HG02571 (cell line): Measurements from ENCODE around the gene TNFAIP8L1.
"Not testable (repeated sequence)": the region's sequence is repeated elsewhere in the genome, so short reads cannot be mapped to it uniquely, and the experiment has no call there.

Experiments
- ATAC-seq: cut with Tn5 transposase; IDR thresholded peaks from one replicate; pipeline ENCODE4 v1.9.1; 2021; ENCODE audit warnings: mild to moderate bottlenecking, moderate library complexity; ENCODE audit not compliant: unreplicated experiment

TNFAIP8L1 gene

DNA sequence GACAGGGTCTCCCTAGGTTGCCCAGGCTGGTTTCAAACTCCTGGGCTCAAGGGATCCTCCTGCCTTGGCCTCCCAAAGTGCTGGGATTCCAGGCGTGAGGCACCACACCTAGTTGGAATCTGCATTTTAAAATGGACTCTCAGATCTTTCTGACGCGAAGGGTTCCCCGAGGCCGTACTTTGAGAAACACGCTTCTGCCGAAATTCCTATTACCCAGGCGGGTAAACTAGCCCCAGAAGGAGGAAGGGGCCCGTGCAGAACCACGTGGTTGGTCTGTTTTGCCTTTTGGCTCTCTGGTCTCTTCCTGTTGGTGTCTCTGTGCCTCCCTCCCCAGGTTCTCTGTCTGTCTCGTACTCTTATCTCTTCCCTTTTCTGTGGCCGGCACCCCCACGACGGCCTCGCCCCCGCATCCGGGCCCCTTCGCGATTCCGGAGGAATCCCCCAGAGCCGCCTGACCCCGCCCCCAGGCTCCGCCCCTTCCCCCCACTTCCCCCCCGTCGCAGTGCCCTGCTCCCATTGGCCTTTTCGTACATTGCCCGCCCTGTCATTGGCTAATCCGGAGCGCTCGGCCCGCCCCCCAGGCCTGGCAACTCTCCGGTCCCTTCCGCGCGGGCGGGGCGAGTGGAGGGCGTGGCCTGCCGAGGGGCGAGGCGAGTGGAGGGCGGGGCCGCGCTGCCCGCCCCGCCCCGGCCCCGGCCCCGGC is at the start of gene TNFAIP8L1:
Gene TNFAIP8L1, plus strand, starts transcription at position 689 of the 703 bp plus-strand sequence. CDS start 12,354 bp downstream, outside the sequence.
- ATAC-seq: peak; percentile 82

DNA sequence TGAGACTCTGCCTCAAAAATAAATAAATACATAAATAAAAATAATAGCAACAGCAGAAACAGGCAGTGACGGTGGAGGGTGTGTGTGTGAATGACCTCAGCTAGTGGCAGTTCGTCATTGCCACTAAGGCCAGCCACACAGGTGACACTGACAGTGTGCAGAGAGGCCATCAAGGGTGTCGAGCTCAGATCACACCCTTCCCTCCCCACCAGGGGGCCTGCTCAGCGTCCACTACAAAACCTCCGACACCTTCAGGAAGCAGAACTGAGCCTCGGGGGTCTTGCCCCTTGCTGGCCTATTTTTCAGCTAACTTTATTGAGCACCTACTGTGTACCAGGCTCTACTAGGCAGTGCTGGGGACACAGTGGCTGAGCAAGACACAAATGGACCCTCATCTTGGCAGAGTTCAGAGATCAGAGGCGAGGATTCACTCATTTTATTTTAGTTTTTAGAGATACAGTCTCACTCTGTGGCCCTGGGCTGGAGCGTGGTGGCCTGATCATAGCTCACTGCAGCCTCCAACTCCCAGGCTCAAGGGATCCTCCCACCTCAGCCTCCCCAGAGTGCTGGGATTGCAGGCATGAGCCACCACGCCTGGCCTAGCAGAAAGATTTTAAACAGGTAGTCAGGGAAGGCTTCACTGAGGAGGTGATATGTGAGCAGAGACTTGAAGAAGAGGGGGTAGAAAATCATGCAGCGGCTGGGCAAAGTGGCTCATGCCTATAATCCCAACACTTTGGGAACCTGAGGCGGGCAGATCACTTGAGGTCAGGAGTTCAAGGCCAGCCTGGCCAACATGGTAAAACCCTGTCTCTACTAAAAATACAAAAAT is 49.5 kb upstream of the TNFAIP8L1 start:
- ATAC-seq: no peak

DNA sequence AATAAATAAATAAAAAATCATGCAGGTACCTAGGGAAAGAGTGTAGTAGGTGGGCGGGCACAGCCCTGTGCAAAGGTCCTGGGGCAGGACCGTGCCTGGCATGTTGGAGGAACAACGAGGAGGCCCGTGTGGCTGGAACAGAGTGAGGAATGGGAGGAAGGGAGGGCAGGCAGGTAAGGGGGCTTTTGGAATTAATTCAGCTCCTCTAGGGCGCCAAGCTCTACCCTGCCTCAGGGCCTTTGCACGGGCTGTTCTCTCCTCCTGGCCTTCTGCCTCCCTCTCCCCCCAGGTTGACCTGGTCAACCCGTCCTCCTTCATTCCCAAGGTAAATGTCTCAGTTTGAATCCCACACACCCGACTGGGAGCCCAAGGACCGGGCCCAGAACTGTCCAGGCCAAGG is 48.8 kb upstream of the TNFAIP8L1 start:
- ATAC-seq: no peak

DNA sequence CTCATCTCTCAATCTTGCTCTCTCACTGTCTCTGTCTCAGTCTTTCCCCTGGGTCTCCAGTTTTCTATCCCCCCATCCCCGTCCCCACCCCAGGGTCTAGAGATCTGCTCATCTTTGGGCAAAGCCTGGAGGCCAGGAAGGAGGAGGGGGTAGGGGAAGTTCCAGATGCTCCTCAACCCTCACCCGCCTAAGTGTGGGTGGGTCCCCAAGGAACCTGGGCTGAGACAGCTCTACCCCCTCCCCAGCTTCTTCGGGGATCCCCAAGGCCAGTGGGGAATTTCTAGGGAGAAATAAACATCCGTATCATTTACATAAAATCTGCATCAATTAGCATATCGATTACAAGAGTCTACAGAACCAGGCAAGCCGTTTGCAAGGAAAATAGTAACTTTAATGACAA is 48.0 kb upstream of the TNFAIP8L1 start:
- no peak for ATAC-seq

DNA sequence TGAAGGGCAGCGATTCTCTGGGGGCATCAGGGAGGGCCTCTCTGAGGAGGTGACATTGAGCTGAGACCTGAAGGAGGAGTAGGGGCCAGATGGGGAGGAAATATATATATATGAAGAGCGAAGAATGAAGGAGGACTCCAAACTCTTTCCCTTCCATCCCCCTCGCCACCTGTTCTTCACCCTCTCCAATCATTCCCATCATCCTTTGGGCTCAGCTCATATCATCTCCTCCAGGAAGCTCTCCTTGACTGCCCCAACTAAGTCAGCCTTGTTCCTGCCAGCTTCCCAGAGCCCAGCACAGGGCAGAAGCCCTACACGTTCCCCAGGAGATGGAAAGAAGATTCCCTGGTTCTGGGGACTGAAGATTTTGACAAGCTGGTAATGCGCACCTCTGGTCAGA is 46.9 kb upstream of the TNFAIP8L1 start:
- ATAC-seq: no peak

DNA sequence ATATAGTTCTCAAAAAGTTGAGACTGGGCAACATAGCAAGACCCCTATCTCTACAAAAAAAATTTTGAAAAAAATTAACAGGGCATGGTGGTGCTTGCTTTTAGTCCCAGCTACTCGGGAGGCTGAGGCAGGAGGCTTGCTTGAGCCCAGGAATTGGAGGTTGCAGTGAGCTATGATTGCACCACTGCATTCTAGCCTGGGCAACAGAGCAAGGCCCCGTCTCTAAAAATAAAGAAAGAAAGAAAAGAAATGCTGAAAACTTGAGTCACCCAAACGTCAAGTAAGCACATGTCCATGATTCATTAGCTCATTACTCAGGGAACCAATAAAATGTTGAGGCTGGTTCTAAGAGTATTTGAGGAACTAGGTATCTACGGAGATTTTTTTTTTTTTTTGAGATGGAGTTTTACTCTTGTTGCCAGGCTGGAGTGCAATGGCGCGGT is 45.9 kb upstream of the TNFAIP8L1 start:
- no peak for ATAC-seq

DNA sequence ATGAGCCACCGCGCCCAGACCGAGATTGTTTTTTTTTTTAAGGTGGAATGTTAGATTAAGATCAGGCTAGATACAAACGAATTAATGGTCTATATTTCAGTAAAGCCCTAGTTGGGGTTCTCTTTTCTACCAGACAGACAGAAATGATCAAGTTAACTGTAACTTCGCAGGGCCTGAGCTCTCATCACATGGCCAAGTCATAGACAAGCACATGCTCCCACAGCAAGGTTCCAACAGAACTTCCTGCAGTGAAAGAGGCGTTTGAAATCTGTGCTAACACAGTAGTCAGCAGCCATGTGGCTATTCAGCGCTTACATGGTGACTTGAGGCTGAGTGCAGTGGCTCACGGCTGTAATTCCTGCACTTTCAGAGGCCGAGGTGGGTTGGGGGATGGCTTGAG is 45.1 kb upstream of the TNFAIP8L1 start:
- no peak for ATAC-seq

DNA sequence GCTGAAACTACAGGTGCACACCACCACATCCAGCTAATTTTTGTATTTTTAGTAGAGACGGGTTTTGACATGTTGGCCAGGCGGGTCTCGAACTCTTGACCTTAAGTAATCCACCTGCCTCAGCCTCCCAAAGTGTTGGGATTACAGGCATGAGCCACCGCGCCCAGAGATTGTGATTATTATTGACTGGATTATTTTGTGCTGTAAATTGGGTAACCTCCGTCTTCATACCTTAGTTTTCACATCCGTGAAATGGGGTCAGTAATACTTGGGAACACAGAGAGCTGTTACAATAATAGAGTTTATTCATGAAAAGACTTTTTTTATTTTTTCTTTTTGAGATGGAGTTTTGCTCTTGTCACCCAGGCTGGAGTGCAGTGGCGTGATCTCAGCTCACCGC is 44.2 kb upstream of the TNFAIP8L1 start:
- ATAC-seq: not testable (repeated sequence)

DNA sequence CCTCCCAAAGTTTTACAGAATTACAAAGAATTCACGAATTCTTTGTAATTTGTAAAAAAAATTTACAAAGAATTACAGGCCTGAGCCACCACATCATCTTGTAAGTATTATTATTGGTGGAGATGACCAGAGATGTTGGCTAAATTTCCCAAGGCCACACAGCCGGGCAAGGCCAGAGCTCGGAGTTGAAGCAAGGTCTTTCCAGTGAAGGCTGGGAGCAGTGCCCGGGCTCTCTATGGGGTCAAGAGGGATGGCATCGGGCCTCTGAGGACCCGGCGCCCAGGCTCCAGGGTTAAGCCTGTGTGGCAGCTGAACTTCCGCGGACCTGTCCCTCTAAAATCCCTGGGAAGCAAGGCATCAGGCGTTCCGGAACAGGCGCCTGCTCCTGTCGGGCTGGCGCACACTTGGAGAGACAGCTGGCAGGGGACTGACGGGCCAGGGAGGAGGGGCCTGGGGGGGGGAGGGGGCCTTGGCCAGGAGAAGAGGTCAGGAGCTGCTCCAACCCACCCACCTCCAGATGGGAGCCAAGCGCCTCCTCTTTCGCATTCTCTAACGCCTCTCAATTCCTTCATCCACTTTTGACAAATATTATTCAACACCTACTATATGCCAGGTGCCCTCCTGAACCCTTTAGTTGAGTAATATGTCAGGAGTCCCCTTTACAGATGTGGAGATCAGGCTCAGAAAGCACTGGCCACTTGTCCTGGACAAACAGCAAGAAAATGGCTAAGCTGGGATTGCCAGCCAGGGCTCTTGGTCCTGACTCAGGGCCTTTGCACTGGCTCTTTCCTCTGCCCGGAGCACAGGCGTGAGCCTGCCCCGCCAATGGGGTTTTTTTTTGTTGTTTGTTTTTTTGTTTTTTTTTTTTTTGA is 43.0 kb upstream of the TNFAIP8L1 start:
- ATAC-seq: no peak

DNA sequence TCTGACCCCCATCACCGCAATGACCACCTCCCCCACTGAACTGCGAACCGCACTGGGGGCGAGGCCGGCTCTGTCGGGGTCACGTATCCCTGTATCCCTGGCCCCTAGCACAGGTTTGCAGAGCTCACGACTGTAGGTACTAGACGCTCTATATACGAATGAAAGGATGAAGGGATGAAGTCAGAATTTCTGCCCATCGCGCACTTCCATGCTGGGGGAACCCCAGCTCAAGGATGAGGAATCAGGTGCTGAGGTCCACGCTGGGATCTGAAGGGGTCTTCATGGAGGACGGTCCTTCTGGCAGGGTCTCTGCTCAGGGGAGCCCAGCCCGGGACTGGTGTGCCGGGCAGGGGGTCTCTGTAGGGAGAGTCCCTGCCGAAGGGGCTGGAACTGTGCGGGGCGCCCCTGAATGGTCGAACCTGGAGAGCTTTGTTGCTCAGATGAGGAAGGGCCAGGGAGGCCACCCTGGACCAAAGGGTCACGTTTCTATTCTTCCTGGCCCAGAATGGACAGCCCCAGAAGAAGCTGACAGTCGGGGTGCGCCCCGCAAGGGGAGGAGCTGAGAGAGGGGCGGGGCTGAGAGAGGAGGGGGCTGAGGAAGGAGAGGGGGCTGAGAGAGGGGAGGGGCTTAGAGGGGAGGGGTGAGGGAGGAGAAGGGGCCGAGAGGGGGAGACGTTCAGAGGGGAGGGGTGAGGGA is 41.9 kb upstream of the TNFAIP8L1 start:
- ATAC-seq: no peak

DNA sequence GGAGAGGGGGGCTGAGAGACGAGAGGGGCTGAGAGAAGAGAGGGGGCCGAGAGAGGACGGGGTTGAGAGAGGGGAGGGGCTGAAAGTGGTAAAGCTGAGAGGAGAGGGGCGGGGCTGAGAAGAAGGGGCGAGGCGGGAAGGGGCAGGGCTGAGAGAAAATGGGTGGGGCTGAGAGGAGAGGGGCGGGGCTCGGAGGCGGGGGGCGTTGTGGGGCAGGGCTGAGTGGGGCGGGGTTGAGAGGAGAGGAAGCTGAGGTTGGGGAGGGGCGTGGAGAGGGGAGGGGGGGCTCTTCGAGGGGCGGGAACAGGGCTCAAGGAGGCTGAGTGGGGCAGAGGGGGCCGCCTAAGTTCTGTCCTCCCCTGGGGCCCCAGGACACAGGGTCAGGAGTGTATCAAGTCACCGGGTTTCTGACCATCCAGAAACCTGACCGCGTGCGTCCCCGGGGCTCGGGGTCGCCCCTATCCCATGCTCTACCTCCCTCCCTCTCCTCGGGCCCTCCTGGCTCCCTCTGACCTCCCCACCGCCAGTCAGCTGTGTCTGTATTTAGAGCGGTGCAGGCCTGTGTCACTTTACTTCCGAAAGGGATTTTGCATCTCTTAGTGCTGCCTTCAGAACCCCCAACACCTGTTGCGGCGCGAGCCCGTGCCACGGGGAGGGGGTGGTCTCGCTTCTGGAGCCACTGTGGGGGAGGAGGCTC is 41.2 kb upstream of the TNFAIP8L1 start:
- ATAC-seq: no peak

DNA sequence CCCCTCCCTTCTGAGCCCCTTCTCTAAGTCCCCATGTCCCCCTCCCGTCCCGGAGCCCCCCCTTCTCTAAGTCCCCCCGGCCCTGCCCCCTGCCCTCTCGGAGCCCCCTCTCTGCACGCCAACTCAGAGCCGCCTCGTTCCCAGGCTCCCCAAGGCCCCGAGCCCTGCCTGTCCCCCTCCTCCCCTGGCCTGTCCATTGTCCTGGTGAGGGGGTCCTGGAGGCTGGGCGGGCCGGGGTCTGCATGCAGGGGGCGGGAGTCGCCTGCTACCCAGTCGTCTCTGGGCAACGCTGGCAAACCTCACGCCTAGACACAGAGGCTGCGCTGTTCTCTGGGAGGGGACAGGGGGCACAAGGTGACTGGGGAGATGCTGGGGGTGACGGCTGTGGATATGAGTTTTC is 40.6 kb upstream of the TNFAIP8L1 start:
- no peak for ATAC-seq

DNA sequence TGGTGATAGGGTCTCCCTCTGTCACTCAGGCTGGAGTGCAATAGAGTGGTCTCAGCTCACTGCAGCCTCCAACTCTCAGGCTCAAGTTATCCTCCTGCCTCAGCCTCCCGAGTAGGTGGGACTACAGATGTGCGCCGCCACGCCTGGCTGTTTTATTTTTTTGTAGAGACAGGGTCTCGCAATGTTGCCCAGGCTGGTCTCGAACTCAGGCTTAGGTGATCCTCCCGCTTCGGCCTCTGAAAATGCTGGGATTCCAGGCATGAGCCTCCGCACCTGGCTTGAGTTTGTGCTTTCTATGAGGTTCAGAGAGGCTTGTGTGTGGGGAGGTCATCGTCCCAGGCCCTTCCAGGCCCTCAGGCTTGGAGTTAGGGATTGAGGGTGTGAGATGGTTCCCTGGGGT is 39.2 kb upstream of the TNFAIP8L1 start:
- no peak for ATAC-seq

DNA sequence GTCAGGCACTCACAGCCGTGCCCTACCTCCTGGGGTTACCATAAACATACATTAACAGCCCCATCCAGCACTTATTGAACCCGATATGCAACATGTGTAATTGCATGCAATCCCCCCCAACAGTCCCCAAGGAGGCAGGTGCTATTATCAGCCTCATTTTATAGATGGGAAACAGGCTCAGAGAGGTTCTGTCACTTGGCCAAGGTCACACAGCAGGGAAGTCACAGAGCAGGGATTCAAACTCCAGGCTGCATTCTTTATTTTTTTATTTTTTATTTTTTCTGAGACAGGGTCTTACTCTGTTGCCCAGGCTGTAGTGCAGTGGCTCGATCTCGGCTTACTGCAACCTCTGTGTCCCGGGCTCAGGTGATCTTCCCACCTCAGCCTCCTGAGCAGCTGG is 38.4 kb upstream of the TNFAIP8L1 start:
- no peak for ATAC-seq

DNA sequence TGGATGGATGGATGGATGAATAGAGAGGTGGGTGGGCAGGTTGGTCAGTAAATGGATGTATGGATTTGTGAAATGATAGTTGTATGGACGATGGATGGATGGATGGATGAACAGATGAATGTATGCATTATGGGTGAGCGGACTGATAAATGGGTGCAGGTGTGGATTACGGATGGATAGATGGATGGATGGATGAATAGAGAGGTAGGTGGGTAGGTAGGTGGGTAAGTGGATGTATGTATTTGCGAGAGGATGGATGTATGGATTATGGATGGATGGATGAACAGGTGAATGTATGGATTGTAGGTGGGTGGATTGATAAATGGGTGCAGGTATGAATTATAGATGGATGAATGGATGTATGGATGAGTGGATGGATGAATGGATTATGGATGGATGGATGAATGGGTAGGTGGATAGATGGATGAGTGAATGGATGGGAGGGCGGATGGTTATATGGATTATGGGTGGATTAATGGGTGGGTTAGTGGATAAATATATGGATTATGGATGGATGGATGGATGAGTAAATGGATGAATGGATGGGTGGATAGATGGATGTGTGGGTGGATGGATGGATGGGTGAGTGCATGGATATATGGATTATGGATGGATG is 37.0 kb upstream of the TNFAIP8L1 start:
- no peak for ATAC-seq

DNA sequence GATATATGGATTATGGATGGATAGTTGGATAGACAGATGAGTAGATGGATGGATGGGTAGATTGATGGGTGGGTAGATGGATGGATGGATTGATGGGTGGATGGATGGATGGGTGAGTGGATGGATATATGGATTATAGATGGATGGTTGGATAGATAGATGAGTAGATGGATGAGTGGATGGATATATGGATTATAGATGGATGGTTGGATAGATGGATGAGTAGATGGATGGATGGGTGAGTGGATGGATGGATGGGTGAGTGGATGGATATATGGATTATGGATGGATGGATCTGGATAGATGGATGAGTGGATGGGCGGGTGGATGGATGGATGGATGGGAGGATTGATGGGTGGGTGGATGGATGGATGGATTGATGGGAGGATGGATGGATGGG is 36.4 kb upstream of the TNFAIP8L1 start:
- no peak for ATAC-seq

DNA sequence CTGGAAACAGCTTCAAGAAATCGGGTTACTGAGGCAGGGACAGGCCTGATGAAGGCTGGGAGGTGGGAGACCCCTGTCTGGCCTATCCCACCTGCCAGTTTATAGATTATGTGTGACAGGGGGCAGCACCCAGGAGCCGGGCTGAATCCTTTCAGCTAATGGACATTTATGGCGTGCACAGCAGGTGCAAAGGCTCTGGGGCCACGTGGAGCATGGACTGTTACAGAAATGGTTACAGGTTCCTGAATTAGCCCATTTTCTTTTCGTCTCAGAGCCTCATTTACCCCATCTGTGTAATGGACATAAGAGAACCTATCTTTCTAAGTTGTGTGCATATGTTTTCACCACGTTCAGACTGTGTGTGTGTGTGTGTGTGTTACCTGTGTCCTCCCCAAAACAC is 34.4 kb upstream of the TNFAIP8L1 start:
- no peak for ATAC-seq

DNA sequence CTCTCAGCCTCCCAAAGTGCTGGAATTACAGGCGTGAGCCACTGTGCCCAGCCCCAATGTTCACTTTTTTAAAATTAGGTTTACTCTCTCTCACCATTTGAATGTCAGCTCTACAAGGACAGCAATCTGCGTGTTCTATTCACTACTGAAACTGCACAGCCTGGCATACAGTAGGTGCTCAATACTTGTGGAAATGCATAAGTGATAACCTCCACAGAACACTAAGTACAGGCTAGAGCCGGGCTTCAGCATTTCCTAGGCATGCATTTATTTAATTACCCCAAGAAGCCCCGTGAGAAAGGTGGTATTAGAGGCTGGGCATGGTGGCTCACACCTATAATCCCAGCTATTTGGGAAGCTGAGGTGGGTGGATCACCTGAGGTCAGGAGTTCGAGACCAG is 33.1 kb upstream of the TNFAIP8L1 start:
- ATAC-seq: no peak

DNA sequence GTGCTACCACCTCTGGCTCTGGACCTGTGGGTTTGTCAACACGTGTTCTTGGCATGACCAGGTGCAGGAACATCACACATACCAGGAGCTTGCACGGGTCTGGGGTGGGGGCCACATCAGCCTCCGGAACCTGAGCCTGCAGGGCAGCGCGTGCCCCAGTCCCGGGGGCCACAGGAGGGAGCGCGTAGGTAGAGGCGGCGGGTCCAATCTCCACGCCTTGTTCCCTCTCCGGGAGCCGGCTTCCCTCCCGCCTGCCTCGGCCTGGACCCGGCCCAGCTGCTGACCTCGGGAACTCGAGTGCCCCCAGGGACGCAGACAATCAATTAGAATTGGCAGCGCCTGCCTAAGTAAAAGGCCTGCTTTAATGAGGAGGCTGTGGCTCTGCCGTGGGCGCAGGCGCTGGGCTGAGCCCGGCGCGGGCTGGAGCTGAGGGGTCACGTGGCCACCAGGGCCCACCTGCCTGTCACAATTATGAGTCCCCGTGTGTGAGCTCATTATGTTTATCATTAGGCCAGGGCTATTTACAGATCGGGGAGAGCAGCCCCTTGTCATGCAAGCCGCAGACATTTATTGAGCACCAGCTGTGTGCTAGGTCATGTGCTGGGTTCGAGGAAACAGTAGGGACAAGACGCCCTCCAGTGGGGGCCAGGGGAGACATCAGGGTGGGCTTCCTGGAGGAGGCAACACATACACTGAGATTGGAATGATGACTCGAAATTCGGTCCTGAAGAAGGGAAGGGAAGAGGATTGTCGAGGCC is 32.2 kb upstream of the TNFAIP8L1 start:
- no peak for ATAC-seq
